Measurements from ENCODE around the gene ADGRB3. TPM values are rescaled to one million over a fixed set of nuclear protein-coding genes. Genes with fewer than 3 reads are reported as not detected.
"Not testable (repeated sequence)": the region's sequence is repeated elsewhere in the genome, so short reads cannot be mapped to it uniquely, and the experiment has no call there.

ADGRB3 gene
- total RNA-seq, 1 experiment from 2014 or later, result 7.7 TPM

DNA sequence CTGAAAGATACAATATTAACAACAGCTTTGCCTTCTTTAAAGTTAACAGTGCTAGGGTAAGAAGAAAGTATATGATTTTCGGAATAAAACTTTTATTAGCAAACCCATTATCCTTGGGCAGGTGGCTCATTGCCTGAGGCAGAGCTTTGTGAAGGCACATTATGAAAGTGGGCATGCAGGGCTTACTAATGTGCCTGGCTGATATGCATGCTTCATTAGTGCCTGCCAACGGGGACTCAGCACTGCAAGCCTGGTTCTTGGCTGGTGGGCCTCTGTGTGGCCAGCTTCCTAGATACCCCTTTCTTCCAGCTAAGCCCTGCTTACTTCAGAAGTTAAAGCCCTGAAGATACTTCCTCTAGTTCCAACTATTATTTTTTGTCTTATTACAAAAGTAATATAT, 481.6 kb downstream of the ADGRB3 start:
- TF ChIP-seq EZH2 (IDR thresholded peaks at IDR 0.05; ENCODE audit: borderline replicate concordance, low read depth, low read length, poor library complexity, severe bottlenecking), result no peak
- TF ChIP-seq, protein P1, sequence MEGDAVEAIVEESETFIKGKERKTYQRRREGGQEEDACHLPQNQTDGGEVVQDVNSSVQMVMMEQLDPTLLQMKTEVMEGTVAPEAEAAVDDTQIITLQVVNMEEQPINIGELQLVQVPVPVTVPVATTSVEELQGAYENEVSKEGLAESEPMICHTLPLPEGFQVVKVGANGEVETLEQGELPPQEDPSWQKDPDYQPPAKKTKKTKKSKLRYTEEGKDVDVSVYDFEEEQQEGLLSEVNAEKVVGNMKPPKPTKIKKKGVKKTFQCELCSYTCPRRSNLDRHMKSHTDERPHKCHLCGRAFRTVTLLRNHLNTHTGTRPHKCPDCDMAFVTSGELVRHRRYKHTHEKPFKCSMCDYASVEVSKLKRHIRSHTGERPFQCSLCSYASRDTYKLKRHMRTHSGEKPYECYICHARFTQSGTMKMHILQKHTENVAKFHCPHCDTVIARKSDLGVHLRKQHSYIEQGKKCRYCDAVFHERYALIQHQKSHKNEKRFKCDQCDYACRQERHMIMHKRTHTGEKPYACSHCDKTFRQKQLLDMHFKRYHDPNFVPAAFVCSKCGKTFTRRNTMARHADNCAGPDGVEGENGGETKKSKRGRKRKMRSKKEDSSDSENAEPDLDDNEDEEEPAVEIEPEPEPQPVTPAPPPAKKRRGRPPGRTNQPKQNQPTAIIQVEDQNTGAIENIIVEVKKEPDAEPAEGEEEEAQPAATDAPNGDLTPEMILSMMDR (conservative IDR thresholded peaks at IDR 0.05; ENCODE audit: low read depth, low read length), result no peak
- BruUV-seq (replicated peaks), result no TSS peak
- Histone ChIP-seq H3K36me3 (ENCODE audit: insufficient read depth, low read length, poor library complexity, severe bottlenecking) (no peaks in the 10 kb centered on the region), H3K4me1 (ENCODE audit: insufficient read depth, low read length, poor library complexity, severe bottlenecking) (no peaks in the 10 kb centered on the region), H3K9me3 (ENCODE audit: low read depth, low read length, poor library complexity, severe bottlenecking) (no peaks in the 10 kb centered on the region), H3K27me3 (replicated peaks; ENCODE audit: insufficient read depth, low read depth, low read length, poor library complexity) (no peaks in the 10 kb centered on the region), H3K4me3 (ENCODE audit: low read depth, low read length, poor library complexity, severe bottlenecking) (no peak overlapping the region), H3K27ac (ENCODE audit: low read depth, low read length, poor library complexity, severe bottlenecking) (no peak overlapping the region)
- ChIA-PET POLR2A (ENCODE audit: low non-redundant PET) (no interaction called here), CTCF (no interaction called here)
- DNase-seq (ENCODE audit: low spot score), result no peak
- intact Hi-C loops (cut with micrococcal nuclease; ENCODE audit: unreplicated experiment), result no loop called here

DNA sequence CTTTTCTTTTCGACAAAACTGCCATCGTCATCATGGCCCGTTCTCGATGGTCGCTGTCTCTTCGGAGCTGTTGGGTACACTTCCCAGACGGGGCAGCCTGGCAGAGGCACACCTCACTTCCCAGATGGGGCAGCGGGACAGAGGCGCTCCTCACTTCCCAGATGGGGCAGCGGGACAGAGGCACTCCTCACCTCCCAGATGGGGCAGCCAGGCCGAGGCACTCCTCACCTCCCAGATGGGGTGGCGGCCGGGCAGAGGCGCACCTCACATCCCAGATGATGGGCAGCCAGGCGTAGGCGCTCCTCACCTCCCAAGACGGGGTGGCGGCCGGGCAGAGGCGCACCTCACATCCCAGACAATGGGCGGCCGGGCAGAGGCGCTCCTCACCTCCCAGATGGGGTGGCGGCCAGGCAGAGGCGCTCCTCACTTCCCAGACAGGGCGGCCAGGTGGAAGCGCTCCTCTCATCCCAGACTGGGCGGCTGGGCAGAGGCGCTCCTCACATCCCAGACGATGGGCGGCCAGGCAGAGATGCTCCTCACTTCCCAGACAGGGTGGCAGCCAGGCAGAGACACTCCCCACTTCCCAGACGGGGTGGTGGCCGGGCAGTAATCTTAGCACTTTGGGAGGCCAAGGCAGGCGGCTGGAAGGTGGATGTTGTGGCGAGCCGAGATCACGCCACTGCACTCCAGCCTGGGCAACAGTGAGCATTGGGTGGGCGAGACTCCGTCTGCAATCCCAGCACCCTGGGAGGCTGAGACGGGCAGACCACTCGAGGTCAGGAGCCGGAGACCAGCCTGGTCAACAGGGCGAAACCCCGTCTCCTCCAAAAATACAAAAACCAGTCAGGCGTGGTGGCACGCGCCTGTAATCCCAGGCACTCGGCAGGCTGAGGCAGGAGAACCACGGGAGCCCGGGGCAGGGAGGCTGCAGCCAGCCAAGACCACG, 486.7 kb downstream of the ADGRB3 start:
- H3K4me1 ChIP-seq (ENCODE audit: insufficient read depth, low read length, poor library complexity, severe bottlenecking); H3K27ac ChIP-seq (ENCODE audit: low read depth, low read length, poor library complexity, severe bottlenecking); H3K4me3 ChIP-seq (ENCODE audit: low read depth, low read length, poor library complexity, severe bottlenecking); CTCF ChIA-PET; H3K27me3 ChIP-seq (replicated peaks; ENCODE audit: insufficient read depth, low read depth, low read length, poor library complexity); H3K36me3 ChIP-seq (ENCODE audit: insufficient read depth, low read length, poor library complexity, severe bottlenecking); H3K9me3 ChIP-seq (ENCODE audit: low read depth, low read length, poor library complexity, severe bottlenecking); intact Hi-C loops (cut with micrococcal nuclease; ENCODE audit: unreplicated experiment); BruUV-seq (replicated peaks); DNase-seq (ENCODE audit: low spot score): not testable (repeated sequence)
- POLR2A ChIA-PET (ENCODE audit: low non-redundant PET), result interaction anchor here (0.6 kb wide), 1 partner anchor 20 kb away, joined by 3 read pairs; no protein-coding TSS in a partner anchor

DNA sequence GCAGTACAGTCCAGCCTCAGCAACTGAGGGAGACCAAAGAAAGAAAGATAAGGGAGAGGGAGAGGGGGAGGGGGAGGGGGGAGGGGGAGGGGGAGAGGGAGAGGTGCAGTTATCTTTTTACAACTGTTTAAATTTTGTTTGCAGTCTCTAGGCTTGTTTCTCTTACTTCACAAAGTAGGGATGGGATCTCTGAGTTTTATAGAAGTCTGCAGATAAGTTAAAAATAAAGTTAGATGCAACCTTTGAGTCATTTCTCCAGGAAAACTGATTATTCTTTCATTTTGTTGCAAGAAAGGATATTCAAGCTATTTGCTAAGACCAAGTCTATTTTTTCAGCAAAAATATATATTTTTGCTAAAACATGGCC, 487.3 kb downstream of the ADGRB3 start:
- CTCF ChIA-PET, result no interaction called here
- Histone ChIP-seq H3K9me3 (ENCODE audit: low read depth, low read length, poor library complexity, severe bottlenecking) (no peaks in the 10 kb centered on the region), H3K36me3 (ENCODE audit: insufficient read depth, low read length, poor library complexity, severe bottlenecking) (no peaks in the 10 kb centered on the region), H3K4me1 (ENCODE audit: insufficient read depth, low read length, poor library complexity, severe bottlenecking) (no peaks in the 10 kb centered on the region), H3K27me3 (replicated peaks; ENCODE audit: insufficient read depth, low read depth, low read length, poor library complexity) (no peaks in the 10 kb centered on the region), H3K27ac (ENCODE audit: low read depth, low read length, poor library complexity, severe bottlenecking) (no peak overlapping the region), H3K4me3 (ENCODE audit: low read depth, low read length, poor library complexity, severe bottlenecking) (no peak overlapping the region)
- BruUV-seq (replicated peaks), result no TSS peak
- POLR2A ChIA-PET (ENCODE audit: low non-redundant PET), result interaction anchor here (0.6 kb wide), 1 partner anchor 20 kb away, joined by 3 read pairs; no protein-coding TSS in a partner anchor
- DNase-seq (ENCODE audit: low spot score), result no peak
- intact Hi-C loops (cut with micrococcal nuclease; ENCODE audit: unreplicated experiment), result no loop called here
- TF ChIP-seq EZH2 (IDR thresholded peaks at IDR 0.05; ENCODE audit: borderline replicate concordance, low read depth, low read length, poor library complexity, severe bottlenecking), result no peak
- TF ChIP-seq, protein P1 (conservative IDR thresholded peaks at IDR 0.05; ENCODE audit: low read depth, low read length), result no peak

Measured in A673 (cell line).